Measurements from ENCODE around the gene TMCO2. TPM values are rescaled to one million over a fixed set of nuclear protein-coding genes. Genes with fewer than 3 reads are reported as not detected.

TMCO2 gene
- total RNA-seq, 1 experiment from 2014 or later, result not detected

DNA sequence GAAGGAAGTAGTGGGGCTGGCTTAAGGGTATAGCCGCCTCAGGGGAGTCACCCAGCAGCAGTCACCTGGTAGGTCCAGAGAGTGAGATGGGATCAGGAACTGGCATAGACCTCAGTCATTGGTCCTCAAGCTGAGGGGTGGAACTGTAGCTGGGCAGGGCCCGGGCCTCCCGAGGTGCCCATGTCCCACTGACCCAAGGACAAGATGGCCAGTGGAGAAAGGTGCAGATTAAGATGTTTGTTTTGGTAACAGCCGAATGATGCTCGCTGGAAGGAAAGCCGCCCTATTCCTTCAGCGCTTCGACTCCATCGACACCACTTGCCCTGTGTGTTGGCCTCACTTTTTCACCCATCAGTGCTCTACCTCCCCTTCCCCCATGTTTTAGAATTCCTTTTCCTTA, 52.9 kb downstream of the TMCO2 start:
- ChIA-PET CTCF (no interaction called here), POLR2A (no interaction called here)
- Mint-ChIP-seq H3K4me1 (ENCODE audit: low read depth, unreplicated experiment) (no peaks in the 10 kb centered on the region), H3K4me3 (ENCODE audit: unreplicated experiment) (no peak overlapping the region), H3K9me3 (ENCODE audit: unreplicated experiment) (no peaks in the 10 kb centered on the region), H3K27me3 (ENCODE audit: insufficient read depth, unreplicated experiment) (no peaks in the 10 kb centered on the region), H3K36me3 (ENCODE audit: insufficient read depth, unreplicated experiment) (no peaks in the 10 kb centered on the region), H3K27ac (ENCODE audit: unreplicated experiment) (no peak overlapping the region)
- Histone ChIP-seq H3K4me3 (ENCODE audit: low read depth, low read length) (no peak overlapping the region), H3K9me3 (no peaks in the 10 kb centered on the region), H3K36me3 (ENCODE audit: control insufficient read depth, insufficient read depth, low read length) (no peaks in the 10 kb centered on the region), H3K27me3 (replicated peaks; ENCODE audit: control insufficient read depth, insufficient read depth, low read length) (no peaks in the 10 kb centered on the region), H3K4me1 (no peaks in the 10 kb centered on the region)
- BruUV-seq (replicated peaks), result no TSS peak
- TF ChIP-seq, protein P1, sequence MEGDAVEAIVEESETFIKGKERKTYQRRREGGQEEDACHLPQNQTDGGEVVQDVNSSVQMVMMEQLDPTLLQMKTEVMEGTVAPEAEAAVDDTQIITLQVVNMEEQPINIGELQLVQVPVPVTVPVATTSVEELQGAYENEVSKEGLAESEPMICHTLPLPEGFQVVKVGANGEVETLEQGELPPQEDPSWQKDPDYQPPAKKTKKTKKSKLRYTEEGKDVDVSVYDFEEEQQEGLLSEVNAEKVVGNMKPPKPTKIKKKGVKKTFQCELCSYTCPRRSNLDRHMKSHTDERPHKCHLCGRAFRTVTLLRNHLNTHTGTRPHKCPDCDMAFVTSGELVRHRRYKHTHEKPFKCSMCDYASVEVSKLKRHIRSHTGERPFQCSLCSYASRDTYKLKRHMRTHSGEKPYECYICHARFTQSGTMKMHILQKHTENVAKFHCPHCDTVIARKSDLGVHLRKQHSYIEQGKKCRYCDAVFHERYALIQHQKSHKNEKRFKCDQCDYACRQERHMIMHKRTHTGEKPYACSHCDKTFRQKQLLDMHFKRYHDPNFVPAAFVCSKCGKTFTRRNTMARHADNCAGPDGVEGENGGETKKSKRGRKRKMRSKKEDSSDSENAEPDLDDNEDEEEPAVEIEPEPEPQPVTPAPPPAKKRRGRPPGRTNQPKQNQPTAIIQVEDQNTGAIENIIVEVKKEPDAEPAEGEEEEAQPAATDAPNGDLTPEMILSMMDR (IDR thresholded peaks at IDR 0.05; ENCODE audit: insufficient read depth in 1 of 2, low read depth in 1 of 2, low read length in 1 of 2, severe bottlenecking in 1 of 2, unreplicated experiment in 1 of 2), result no peak
- intact Hi-C loops (cut with micrococcal nuclease; ENCODE audit: unreplicated experiment), result loop anchor here (10.0 kb wide), 1 partner anchor 226 kb away; no protein-coding TSS in a partner anchor
- no peak for DNase-seq

DNA sequence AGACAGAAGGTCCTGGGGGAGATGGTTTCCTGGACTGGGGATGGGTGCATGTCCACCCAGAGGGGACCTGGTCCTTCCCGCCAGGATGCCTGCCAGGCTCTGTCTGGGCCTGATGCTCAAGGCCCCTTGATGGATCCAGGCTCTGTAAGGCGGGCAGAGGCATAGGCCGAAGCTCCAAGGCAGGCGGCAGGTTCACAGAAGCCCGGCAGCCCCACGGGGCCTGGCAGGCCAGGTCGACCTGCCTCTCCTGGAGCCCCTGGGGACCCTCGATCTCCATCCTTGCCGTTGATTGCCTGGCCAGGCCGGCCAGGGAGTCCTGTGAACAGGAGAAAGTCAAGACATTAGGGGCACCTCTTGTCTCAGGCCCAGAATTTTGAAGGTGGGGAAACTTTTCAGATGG, 53.3 kb downstream of the TMCO2 start:
- Histone ChIP-seq H3K9me3 (no peaks in the 10 kb centered on the region), H3K4me1 (no peaks in the 10 kb centered on the region), H3K36me3 (ENCODE audit: control insufficient read depth, insufficient read depth, low read length) (no peaks in the 10 kb centered on the region), H3K4me3 (ENCODE audit: low read depth, low read length) (no peak overlapping the region), H3K27me3 (replicated peaks; ENCODE audit: control insufficient read depth, insufficient read depth, low read length) (no peaks in the 10 kb centered on the region)
- Mint-ChIP-seq H3K27me3 (ENCODE audit: insufficient read depth, unreplicated experiment) (no peaks in the 10 kb centered on the region), H3K9me3 (ENCODE audit: unreplicated experiment) (no peaks in the 10 kb centered on the region), H3K36me3 (ENCODE audit: insufficient read depth, unreplicated experiment) (no peaks in the 10 kb centered on the region), H3K4me1 (ENCODE audit: low read depth, unreplicated experiment) (no peaks in the 10 kb centered on the region), H3K27ac (ENCODE audit: unreplicated experiment) (no peak overlapping the region), H3K4me3 (ENCODE audit: unreplicated experiment) (no peak overlapping the region)
- intact Hi-C loops (cut with micrococcal nuclease; ENCODE audit: unreplicated experiment), result loop anchor here (10.0 kb wide), 1 partner anchor 226 kb away; no protein-coding TSS in a partner anchor
- no peak for DNase-seq
- TF ChIP-seq, protein P1 (IDR thresholded peaks at IDR 0.05; ENCODE audit: insufficient read depth in 1 of 2, low read depth in 1 of 2, low read length in 1 of 2, severe bottlenecking in 1 of 2, unreplicated experiment in 1 of 2), result no peak
- CTCF ChIA-PET, result no interaction called here
- POLR2A ChIA-PET, result no interaction called here
- no TSS peak for BruUV-seq (replicated peaks)

Other genes with a start within 250 kb of the TMCO2 start
- 181 and 219 TPM in 2 replicates for gene CAP1, start 207.2 kb upstream of the TMCO2 start, total RNA-seq (2022)
- gene PPT1, start 150.7 kb upstream of the TMCO2 start, total RNA-seq (2022), result 142 and 144 TPM in 2 replicates
- 11.6 and 12.8 TPM in 2 replicates for gene RLF, start 86.5 kb upstream of the TMCO2 start, total RNA-seq (2022)
- 37.9 and 39.9 TPM in 2 replicates for gene ZMPSTE24, start 10.3 kb downstream of the TMCO2 start, total RNA-seq (2022)
- gene COL9A2, start 69.3 kb downstream of the TMCO2 start, total RNA-seq (2022), result 0.23 and 0.39 TPM in 2 replicates
- gene SMAP2, start 125.8 kb downstream of the TMCO2 start, total RNA-seq (2022), result 6.8 and 7.5 TPM in 2 replicates
- gene ZFP69B, start 202.5 kb downstream of the TMCO2 start, total RNA-seq (2022), result 1.2 TPM in 2 replicates
- gene ZFP69, start 229.4 kb downstream of the TMCO2 start, total RNA-seq (2022), result 2.5 and 2.6 TPM in 2 replicates